ENCODE measurements around the gene PLA2G4D.

The PLA2G4D gene

GRCh38 chr15:42070279-42070975 lies 23.9 kb downstream of the PLA2G4D start:
- DNase-seq, result no peak

DNA sequence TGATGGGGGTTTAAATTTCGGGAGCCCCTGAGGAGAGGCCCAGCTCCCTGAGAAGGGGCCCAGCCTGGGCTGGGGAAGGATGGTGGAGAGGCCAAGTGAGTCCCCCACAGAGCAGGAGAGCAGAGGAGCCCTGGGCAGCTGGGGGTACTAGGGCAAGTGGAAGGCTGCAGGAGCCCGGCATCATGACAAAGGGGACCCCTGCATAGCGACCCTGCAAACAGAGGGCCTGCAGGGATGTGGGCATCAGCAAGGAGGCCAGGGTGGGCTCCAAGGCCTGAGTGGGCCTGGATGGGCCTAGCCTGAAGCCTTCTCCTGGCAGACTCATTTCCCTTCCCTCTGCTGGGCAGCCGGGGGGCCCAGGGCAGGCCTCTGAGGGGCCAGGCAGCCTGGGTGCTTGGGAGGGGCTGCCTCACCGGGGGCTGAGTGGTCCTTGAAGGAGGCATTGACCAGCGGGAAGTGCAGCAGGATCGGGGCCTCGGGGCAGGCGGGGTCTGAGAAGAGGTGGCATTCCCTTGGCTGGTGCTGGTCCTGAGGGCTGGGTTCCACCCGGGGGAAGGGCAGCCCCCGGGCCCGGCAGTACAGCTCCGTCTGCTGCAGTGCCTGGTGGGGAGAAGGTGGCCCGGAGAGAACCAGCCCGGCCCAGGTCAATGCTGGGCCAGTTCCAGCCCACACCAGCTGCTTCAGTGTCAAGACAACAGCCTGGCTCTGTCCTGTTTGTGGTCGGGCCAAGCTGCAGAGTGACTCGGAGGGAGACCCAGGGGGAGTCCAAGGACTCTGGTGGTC lies 24.7 kb downstream of the PLA2G4D start:
- no peak for DNase-seq

- no peak for DNase-seq
These were observed 25.3 kb downstream of the PLA2G4D start for GRCh38 chr15:42069025-42069424.

- DNase-seq, result no peak
These were observed 25.8 kb downstream of the PLA2G4D start for GRCh38 chr15:42068601-42069000.

GRCh38 chr15:42066764-42067415 lies 27.5 kb downstream of the PLA2G4D start:
- DNase-seq, result no peak

DNA sequence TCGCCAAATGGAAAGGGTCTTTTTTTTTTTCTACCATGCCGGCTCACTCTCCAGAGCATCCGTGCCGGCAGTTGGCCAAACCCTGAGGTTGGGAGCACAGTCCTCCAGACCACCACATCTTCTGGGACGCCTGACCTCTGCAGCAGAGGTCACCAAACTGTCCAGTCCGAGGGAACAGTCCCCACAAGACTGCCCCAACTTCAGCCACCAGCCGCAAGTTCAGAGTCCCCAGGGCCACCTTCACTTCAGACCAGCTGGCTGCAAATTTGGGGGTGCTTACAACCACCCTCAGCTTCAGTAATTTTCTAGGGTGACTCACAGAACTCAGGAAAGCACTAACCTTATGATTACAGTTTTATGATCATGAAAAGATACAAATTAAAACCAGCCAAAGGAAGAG lies 28.9 kb downstream of the PLA2G4D start:
- no peak for DNase-seq

DNA sequence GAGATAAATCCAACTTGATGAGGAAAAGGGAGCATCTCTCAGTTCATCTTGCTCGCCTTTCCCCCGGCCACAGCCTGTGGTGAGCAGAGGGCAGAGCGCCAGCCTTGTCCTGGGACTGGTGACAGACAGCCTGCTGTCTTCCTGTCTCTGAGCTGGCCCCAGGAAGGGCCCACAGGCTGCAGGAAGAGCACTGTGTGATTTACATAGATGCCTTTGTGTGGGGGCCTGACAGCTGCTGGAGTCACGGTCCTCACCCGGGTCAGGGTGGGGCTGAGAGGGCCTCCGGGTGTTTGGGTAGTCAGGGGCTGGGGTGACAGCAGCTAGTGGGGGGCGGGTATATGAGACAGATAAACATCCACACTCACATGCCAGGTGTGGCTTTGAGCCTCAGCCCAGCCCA lies 29.3 kb downstream of the PLA2G4D start:
- no peak for DNase-seq

DNA sequence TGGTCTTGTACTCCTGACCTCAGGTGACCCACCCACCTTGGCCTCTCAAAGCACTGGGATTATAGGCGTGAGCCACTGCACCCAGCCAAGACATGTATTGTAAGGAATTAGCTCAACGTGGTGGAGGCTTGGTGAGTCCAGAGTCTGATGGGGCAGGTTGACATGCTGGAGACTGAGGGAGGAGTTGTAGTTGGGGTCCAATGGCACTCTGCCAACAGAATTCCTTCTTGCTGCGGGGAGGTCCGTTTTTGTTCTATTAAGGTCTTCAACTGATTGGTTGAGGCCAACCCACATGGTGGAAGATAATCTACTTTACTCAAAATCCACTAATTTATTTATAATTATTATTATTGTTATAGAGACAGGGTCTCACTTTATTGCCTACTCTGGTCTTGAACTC lies 30.1 kb downstream of the PLA2G4D start:
- DNase-seq, result no peak

DNA sequence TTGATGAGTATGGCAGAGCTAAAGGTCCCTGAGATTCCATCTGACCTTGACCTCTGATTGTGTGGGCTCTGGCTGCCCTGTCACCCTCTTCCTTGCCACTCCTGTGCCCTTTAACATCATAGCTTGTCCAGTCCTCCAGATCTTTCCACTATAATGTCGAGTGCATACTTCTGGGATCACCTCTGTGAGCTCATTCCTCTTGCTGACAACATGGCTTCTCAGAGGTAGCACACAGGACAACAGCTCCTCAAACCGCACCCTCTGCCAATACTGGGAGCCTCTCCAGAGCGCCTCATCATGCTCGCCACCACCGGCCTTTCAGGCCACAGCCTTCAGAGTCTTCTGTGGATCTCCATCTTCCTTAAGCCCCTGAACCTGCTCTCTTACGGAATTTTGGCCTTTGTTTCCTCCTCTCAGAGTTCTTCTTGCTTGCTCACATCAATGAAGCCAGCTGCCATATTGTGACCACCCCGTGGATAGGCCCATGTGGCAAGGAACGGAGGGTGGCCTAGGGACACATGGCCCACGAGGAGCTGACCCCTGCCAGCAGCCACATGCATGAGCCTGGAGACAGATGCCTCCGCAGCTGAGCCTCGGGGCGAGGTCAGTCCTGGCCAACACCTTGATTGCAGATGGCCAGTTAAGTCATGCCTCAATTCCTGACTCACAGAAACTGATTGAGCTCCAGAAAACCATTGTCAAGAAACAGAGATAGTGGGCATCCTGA lies 31.1 kb downstream of the PLA2G4D start:
- no peak for DNase-seq

GRCh38 chr15:42062284-42062806 lies 32.0 kb downstream of the PLA2G4D start:
- no peak for DNase-seq

- no peak for DNase-seq
These were observed 33.6 kb downstream of the PLA2G4D start for GRCh38 chr15:42060797-42061196.

DNA sequence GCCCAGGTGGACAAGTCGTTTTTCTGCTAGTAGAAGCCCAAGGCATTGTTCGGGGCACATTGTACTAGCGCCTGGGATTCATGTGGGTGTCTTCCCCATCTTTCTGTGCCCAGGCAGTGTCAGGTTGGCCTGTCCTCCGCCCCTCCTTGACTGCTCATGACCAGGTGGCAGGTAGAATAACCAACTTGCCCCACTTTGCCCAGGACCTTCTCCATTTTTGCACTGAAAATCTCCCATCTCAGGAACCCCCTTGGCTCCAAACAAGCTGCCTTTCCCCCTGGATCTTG lies 33.9 kb downstream of the PLA2G4D start:
- DNase-seq, result no peak

DNA sequence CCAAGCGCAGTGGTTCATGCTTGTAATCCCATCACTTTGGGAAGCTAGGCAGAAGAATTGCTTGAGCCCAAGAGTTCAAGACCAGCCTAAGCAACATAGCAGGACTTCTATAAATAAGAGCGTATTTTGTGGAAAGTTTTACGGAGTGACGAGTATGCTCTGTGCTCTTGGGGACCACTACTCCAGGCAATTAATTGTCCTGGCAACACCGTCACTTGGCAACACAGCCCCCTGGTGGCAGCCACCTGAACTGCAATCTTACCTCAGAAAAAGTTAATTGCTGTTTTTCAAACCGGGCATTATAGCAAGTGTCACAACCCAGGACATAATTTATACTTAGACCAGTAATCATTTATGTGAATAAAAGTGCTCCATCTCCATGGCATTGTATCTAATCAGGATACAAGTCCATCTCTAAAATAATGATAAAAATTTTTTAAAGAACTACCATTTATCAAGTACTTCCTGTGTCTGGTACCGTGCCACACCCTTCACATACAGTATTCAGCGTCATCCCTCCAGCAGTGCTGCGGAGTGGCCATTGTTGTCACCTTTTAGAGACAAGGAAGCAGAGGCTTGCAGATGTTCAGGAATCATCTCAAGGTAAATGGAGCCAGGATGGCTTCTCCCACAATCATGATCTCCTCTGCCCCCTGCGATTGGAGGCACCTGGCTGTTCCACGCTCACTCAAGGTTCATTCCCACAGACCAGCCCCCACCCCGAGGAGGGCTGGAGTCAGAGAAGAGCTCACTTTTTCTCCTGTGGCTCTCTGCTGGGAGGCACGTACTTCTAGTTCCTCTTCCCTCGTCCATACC lies 34.5 kb downstream of the PLA2G4D start:
- DNase-seq, result peak; percentile 51

DNA sequence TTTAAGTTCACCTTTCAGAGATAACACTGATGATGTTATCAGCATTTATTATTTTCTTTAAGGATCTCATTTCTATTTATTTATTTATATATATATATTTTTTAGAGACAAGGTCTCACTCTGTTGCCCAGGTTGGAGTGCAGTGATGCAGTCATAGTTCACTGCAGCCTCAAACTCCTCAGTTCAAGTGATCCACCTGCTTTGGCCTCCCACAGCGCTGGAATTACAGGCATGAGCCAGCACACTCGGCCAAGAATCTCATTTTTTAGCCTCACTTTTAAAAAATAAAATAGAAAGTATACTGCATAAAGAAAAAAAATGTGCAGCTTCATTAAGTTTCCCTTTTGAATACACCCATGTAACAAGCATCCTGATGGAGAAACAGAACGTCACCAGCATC lies 35.6 kb downstream of the PLA2G4D start:
- no peak for DNase-seq

DNA sequence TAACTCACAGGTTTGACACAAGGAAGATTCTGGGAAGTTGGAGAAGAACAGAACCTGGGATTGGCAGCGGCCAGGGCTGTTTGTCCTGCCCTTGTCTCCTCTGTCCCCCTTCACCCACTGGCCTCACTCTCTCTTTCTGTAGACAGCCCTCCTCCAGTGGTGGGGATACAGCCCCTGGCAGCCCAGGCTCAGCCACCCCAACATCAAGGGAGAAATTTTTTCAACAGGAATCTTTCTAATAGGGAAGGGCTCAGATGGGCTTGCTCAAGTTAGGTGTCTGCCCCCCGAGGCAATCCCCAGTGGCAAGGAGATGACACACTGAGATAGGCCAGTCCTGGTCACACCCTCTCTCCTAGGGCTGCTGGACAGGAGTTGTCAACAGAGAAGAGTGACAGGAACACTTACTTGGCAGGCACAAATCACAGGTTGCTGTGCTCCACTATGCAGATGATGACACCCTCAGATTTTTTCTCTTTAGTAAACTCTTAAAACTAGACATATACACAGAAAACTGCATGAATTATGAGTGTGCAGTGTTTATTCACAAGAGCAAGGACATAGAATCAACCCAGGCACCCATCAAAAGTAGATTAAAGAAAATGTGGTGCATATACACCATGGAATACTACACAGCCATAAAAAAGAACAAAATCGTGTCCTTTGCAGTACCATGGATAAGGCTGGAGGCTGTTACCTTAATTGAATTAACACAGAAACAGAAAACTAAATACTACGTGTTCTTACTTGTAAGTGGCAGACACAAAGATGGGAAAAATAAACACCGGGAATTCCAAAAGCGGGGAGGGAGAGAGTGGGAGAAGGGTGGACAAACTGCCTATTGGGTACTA lies 36.3 kb downstream of the PLA2G4D start:
- DNase-seq, result no peak

DNA sequence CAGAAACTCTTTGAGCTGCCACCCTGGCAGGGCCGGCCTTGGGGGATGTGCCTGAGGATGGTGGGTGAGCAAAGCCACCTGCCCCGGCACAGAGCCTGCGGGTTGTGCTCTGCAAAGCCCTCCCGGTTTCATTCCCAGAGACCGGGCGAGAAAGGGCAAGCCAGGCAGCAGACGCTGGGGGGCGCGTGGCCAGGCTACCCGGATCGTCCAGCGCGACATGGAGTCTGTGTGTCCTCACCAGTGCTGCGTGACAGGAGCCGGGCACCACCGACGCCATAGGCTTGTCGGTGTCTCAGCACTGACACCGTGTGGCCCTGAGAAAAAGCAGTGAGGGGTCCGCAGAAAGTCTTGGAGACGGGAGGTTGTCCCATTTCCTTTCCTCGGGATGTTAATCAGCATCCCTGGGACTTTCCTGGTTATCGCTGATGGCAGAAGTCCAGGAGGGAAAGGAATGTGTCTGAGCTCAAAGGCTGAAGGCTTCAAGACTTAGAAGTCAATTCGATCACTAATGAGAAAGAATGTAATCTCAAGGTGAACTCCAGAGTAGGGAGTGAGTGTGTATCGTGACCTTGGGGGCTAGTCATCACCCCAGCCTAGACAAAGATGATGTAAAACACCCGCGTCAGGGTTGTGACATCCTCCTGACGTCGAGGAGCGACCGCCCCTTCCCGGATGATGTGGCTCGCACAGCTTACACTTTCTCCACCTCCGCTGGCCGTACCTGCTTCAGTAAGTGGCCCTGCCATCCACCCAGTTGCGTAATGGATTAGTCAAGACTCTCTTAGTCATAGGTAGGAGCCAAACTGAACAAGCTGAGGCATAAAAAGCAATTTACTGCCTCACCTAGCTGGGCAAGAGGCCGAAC lies 37.2 kb downstream of the PLA2G4D start:
- DNase-seq, result peak; percentile 86

DNA sequence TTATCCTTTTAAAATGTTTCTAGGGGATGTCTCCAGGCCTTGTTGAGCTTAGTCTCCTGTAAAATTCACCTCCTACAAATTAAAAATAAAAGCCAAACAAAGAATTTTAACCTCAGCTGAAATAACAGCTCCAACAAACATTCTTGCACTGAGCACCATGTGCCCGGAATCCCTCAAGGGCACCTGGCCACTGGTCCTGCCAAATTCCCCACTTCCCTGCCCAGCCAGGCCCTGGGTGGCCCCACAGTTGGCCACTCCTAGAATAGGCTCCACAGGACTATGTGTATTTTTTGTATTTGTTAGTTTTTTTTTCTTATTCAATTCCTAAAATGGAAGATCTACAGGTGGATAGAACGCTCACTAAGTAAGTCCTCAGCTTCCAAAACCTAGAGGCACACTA lies 40.4 kb downstream of the PLA2G4D start:
- DNase-seq, result no peak

DNA sequence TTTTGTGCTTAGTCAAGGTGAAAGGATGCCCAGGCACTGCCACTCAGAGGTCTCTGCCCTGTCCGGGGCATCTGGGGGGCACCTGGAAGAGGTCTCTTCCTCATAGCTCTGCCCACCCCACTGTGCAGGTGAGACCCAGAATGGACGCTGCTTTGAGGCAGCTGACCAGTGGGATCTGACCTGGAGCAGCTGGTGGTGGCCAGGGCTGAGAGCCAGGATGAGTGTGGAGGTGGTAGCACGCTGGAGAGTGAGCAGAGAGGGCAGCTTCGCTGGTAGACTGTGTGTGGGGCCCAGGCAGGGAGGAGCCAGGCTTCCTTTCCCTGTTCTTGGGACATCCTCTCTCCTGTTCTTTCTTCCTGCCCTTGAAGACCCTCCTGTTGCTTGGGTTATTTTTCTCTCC lies 41.4 kb downstream of the PLA2G4D start:
- no peak for DNase-seq

DNA sequence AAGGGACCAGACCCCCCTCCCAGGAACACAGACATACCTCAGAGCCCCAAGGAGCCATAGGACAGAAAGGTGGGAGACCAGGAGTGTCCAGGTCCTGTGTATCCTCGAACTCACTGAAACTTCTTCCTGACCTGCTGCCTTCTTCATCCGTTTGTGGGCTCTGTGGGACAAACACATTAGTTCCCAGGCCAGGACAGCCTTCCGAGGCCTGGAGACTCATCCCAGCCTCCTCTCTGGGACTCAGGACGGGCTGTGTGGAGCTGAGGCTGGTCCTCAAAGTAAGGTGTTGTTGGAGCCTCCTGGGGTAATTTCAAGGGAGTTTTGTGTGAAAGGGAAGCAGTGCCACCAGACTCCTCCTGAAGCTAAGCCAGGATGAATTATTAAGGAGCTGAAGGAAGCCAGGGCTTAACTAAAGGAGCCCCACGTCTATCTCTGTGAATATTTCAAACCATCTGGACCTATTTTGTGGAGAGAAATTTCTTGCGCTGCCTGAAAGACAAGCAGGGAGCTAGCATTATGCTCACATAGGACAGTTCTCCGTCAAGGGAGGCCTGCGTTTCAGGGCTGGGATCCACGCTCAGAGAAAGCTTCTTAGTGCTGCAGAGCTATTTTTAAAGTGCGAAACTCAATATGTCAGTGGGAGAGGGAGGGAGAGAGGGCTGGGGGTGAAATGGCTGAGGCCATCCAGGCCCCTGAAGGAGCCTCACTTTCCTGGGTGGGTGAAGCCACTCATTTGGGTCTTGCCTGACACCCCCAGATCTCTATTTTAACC lies 43.7 kb downstream of the PLA2G4D start:
- peak; percentile 28 for DNase-seq

- peak; percentile 36 for DNase-seq
These were observed 45.6 kb downstream of the PLA2G4D start for GRCh38 chr15:42048821-42049200.
